NCI-H774 (cell line): ENCODE results near the gene TNNT1.
A peak's percentile ranks its signal among the peaks of the same experiment; 100 is the strongest.

ENCODE experiments used
- DNase-seq: peaks from one replicate; lab custom pipeline; 2025; lab: John Stamatoyannopoulos, UW

TNNT1 gene

DNA sequence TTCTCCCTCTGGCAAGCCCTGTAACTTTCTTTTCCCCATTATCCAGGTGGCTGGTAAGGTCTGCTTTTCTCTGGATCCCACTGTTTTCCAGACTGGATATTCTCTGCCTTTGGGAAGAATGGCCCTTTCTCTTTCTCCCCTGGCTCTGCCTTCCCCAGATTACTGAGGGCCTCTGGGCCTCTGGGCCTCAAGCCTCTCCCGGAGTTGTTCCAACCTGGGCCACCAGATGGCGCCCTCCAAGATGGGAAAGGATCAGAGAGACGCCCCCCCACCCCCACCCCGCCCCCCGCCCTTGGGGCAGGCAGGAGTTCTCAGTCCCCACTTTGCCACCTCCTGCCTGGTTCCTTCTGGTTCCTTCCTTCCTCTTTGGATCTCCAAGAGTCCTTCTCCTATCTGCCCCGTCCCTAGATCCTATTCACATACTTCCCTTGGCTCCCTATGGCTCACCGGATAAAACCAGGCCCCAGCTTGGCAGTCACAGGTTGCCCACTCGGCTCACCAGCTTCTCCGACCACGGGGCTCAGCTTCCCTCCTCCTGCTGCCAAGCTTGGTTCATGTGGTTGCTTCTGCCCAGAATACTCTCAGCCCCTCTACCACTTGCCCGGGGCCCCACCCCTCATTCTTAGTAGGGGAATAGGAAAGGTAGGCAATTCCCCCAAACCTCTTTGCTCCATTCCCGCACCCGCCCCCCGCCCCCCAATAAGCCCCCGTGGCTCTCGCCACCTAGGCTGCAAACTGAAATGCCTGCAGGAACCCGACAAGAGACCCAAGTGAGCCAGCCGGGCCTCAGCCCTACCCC is 60.3 kb downstream of the TNNT1 start:
- peak; percentile 39 for DNase-seq

DNA sequence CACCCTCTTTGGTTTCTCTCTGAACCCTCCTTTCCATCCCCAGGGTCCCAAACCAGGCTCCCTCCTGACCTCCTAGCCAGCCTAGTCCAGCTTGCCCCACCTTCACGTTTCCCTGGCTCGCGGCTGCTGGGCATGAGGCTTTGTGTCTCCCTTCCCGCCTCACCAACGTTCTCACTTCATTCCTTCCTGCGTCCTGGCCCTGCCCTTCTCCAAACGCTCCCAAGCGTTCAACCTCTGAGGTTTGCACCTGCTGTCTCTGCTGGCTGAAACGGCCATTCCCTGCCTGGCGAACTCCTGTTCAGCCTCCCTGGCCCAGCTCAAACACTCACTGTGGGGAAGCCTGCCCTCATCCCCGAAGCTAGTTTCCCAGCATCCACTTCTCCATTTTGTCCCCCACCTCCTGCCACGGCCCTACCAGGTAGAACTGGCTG is 61.0 kb downstream of the TNNT1 start:
- DNase-seq: no peak

DNA sequence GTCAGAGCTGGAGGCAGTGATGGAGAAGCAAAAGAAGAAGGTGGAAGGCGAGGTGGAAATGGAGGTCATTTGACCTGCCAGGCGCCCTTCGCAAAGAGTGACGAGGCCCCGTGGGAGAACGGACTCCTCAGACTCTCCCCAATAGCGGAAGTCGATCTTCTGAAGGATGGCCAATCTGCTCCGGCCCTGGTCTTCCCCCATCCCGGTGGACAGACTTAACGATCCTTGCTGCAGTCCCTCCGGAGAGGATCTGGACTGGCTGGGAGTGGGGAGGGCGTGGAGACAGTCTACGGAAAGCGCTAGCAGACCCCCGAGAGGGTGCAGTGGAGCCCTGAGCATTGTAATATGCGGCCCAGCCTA is 61.5 kb downstream of the TNNT1 start:
- DNase-seq: no peak

DNA sequence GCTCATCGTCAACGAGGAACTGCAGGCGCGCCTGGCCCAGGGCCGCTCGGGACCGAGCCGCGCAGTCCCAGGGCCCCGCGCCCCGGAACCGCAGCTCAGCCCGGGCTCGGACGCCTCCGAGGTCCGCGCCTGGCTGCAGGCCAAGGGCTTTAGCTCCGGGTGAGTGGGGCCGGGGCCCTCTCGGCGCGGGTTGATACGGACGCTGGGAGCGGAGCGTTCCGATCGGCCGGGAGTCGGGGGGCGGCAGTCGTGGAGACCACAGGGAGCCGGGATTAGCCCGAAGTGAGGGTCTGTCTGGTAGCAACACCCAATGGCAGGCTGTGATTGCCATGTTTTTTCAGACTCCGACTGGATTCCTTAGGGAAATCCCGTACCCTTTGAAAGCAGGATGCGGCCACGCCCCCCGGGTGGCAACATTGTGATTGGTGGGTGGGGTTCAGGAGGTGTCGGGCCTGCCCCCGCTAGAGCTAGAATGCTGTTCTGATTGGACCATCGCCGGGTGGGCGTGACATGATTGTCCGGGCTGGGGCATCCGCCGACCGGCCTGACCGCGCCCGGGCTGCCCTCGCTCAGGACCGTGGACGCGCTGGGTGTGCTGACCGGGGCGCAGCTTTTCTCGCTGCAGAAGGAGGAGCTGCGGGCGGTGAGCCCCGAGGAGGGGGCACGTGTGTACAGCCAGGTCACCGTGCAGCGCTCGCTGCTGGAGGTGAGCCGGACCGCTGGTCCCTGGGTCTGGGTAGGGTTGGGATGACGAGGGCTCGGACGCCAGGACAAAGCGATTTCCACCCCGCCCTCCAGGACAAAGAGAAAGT is 62.1 kb downstream of the TNNT1 start:
- peak; percentile 38 for DNase-seq

DNA sequence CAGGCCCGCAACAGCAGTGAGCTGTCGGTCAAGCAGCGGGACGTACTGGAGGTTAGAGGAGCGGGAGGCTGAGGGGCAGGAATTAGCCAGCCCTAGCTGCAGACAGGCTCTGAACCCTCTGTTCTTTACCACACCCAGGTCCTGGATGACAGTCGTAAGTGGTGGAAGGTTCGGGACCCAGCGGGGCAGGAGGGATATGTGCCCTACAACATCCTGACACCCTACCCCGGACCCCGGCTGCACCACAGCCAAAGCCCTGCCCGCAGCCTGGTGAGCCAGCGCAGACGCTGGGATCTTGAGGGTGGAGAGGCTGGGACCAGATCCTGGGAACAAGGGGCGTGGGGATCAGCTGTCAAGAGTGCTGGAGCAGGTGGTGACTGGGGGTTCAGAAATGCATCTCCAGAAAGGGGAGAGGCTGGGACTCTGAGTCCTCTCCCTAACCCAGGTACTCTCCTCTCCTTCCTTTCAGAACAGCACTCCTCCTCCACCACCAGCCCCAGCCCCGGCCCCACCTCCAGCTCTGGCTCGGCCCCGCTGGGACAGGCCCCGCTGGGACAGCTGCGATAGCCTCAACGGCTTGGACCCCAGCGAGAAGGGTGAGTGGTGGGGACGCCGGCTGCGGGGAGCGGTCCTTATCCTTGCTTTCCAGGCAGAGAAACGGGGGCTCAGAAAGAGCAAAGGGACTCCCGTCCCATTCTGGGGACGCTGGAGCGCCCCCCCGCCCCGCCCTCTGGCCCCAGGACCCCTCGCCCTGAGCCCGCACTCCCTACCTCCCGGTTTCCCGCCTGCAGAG is 62.9 kb downstream of the TNNT1 start:
- DNase-seq: no peak

DNA sequence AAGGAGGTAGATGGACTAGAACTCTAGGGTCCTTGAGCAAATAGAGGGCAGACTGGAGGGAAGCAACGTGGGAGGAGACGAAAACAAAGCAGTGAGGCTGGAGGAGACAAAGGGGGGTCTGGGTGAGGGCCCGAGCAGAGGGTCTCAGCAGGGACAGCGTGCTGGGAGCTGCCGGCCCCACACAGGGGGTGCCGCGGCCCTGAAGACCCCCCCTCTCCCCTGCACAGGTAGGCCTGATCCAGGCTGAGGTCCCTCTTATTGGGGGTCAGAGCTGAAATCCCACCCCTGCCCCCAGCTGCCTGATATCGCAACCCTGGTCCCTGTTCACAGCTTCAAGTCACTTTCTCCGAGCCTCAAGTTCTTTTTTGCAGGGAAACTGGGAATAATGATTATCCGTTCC is 64.6 kb downstream of the TNNT1 start:
- no peak for DNase-seq

DNA sequence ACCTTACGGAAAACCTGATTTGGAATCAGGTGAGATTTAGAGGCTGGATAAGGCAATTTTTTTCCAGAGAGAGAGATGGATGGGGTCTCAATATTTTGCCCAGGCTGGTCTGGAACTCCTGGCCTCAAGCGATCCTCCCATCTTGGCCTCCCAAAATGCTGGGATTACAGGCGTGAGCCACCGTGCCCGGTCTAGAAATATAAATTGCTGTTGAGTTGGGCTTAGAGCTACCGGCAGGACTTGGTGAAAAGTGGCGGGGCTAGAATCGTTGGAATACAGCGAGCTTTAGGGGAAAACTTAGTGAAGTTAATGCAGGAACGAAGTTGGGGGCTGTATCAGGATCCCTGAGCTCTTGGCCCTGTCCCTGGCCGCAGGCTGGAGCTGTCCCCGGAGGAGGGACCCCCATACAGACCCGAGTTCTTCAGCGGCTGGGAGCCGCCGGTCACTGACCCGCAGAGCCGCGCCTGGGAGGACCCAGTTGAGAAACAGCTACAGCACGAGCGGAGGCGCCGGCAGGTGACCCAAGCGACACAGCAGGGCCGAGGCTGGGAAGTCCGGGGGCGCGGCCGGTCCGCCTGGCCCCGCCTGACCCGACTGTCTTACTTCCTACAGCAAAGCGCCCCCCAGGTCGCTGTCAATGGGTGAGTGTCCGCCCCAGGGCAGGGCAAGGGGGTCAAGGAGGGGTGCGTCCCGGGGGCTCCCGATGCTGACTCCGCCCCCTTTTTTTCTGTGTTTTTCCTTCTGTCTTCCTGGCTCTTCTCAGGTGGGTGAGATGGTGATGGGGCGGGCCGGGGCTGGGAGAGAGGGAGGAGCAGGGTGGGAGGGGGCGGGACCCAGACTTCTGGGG is 65.8 kb downstream of the TNNT1 start:
- DNase-seq: no peak
